Ovary (tissue), 3 donors: ENCODE measurements around the gene PRRG2.

ENCODE experiments used
- EP300 ChIP-seq: sonication (generic); formaldehyde crosslinking; IDR thresholded peaks from one replicate; pipeline ENCODE4 v1.6.1; 2017; ENCODE audit warnings: antibody characterized with exemption
- TF ChIP-seq, protein P1 (sequence below), 3 donors: fragments of 450-650 bp in 2 of 3; fragments of 200-600 bp in 1 of 3; IDR thresholded peaks; one replicate each; pipeline versions ENCODE4 v1.5.1 to v1.8.0; 2016 to 2022; ENCODE audit warnings: antibody characterized with exemption in 3 of 3, mild to moderate bottlenecking in 1 of 3
- donor health status: DM: no; HTN: no; CAD: no.

DNA sequence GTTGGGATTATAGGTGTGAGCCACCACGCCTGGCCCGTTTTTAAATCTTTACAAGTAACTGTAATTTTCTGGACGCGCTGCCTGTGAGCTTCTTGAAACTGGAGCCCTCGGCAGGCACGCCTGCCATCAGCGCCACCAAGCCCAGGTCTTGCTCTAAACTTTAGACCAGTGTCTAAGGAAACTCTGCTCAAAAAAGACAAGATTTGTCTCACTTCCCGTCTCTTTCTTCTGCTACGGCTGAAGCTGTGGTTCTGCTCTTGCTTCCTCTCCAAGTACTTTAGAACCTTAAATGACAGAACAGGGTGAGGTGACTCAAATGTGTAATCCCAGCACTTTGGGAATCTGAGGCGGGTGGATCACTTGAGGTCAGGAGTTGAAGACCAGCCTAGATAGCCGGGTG, 28.4 kb upstream of the PRRG2 start:
- TF ChIP-seq, protein P1, sequence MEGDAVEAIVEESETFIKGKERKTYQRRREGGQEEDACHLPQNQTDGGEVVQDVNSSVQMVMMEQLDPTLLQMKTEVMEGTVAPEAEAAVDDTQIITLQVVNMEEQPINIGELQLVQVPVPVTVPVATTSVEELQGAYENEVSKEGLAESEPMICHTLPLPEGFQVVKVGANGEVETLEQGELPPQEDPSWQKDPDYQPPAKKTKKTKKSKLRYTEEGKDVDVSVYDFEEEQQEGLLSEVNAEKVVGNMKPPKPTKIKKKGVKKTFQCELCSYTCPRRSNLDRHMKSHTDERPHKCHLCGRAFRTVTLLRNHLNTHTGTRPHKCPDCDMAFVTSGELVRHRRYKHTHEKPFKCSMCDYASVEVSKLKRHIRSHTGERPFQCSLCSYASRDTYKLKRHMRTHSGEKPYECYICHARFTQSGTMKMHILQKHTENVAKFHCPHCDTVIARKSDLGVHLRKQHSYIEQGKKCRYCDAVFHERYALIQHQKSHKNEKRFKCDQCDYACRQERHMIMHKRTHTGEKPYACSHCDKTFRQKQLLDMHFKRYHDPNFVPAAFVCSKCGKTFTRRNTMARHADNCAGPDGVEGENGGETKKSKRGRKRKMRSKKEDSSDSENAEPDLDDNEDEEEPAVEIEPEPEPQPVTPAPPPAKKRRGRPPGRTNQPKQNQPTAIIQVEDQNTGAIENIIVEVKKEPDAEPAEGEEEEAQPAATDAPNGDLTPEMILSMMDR (IDR thresholded peaks at IDR 0.05), result no peak
- TF ChIP-seq EP300, result no peak
